Activated CD4-positive, alpha-beta T cell treated with anti-CD3 and anti-CD28 coated beads, Interleukin-2, Interleukin-4, amounts not matched to agents 100 ng/mL and 50 ng/mL, durations not matched to agents 16 hours and 8 hours (primary cell): Measurements from ENCODE around the gene DNAAF1.
"Not testable (repeated sequence)": the region's sequence is repeated elsewhere in the genome, so short reads cannot be mapped to it uniquely, and the experiment has no call there.

ENCODE experiments used
- DNase-seq: peaks from one replicate; pipeline ENCODE4 v3.0.0-alpha.2; 2020; ENCODE audit warnings: low spot score

Gene DNAAF1

GRCh38 chr16:84184775-84185174 is 39.7 kb downstream of the DNAAF1 start:
- no peak for DNase-seq

- DNase-seq, result peak; percentile 92
These were observed 41.8 kb downstream of the DNAAF1 start, which contains the start of gene TAF1C for GRCh38 chr16:84186685-84187437. Gene TAF1C (minus strand): TSS chr16:84187057. CDS start chr16:84184988, 2,069 bp downstream.

GRCh38 chr16:84190731-84191388 is 45.8 kb downstream of the DNAAF1 start, which contains the start of gene ADAD2:
Gene ADAD2 (plus strand): TSS chr16:84191157. CDS start chr16:84191231, 74 bp downstream.
- DNase-seq, result no peak

DNA sequence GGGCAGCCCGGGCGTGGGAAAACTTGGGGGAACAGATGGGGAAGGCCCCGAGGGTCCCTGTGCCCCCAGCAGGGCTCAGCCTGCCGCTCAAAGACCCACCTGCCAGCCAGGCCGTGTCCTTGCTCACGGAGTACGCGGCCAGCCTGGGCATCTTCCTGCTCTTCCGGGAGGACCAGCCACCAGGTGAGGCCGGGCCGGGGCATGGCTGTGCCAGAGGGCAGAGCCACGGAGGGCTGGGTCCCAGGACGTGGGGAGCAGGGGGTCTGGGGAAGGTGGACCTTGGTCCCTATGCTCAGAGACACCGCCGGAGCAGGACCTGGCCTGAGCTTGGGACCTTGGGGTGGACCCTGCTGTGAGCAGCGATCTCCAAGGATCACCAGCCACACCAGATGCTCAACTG is 46.4 kb downstream of the DNAAF1 start:
- no peak for DNase-seq

- DNase-seq, result no peak
These were observed 48.4 kb downstream of the DNAAF1 start for GRCh38 chr16:84193480-84193879.

DNA sequence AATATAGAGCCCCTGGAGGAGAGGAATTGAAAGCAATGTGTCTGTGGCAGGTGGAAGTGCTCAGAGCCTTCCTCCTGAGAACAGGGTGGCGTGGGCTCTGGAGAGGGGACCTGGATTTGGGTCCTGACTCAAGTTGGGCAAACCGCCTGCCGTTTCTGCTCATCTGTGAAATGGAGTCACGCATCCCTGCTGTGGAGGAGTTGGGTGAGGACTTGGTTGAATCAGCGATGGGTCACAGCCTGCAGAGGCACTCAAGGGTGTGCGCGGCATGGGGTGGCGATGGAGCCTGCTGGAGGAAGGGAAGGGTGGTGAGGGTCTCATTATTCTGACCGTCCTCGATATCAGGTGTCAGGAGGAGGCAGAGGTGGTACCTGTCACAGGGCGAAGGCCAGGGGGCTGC is 48.9 kb downstream of the DNAAF1 start:
- no peak for DNase-seq

DNA sequence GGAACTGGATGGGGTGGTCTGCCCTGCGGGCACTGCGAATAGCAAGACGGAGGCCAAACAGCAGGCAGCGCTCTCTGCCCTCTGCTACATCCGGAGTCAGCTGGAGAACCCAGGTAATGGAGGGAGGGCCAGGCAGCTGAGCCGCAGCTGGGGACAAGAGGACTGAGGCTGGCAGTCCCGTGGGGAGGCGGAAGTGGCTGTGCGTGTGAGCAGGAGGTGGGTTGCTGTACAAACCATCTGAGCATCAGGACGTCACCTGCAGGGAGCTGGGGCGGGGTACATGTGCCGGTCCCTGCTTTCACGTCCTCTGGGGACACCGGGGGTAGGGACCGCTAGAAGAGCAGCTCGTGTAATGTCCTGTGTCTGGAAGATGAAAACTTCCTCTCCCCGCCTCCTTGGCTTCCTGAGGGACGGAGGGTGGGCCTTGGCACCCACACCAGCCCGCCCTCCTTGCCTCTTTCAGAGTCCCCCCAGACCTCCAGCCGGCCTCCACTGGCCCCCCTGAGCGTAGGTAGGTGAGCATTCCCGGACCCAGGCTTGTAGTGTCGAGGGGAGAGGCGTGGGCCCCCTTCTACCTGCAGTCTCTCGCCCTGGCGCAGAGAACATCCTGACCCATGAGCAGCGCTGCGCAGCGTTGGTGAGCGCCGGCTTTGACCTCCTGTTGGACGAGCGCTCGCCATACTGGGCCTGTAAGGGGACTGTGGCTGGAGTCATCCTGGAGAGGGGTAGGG is 49.5 kb downstream of the DNAAF1 start:
- DNase-seq, result no peak

DNA sequence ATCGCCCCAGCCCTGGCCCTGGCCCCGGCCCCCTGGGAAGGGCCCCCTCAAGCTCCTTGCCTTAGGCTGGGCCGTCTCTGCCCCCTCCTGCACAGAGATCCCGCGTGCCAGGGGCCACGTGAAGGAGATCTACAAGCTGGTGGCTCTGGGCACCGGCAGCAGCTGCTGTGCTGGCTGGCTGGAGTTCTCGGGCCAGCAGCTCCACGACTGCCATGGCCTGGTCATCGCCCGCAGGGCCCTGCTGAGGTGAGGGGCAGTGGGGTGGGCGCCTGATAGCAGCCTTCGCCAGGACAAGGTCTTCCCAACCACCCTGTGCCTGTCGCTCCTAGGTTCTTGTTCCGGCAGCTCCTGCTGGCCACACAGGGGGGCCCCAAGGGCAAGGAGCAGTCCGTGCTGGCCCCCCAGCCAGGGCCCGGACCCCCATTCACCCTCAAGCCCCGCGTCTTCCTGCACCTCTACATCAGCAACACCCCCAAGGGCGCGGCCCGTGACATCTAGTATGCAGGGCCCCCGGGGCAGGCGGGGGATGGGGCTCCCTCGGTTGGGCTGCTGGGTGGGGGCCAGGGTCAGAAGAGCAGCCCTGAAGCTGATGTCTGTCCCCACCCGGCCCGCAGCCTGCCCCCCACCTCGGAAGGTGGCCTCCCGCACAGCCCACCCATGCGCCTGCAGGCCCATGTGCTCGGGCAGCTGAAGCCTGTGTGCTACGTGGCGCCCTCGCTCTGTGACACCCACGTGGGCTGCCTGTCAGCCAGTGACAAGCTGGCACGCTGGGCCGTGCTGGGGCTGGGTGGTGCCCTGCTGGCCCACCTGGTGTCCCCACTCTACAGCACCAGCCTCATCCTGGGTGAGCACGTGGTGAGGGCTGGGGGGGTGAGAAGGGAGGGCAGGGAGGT is 50.3 kb downstream of the DNAAF1 start:
- DNase-seq, result no peak

DNA sequence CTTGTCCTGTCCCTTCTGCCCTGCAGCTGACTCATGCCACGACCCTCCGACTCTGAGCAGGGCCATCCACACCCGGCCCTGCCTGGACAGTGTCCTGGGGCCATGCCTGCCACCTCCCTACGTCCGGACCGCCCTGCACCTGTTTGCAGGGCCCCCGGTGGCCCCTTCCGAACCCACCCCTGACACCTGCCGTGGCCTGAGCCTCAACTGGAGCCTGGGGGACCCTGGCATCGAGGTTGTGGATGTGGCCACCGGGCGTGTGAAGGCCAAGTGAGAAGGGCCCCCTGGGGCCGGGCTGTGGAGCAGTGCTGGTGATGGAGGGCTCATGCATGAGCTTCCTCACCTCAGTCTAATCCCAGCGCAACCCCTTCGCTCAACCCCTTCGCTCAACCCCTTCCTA is 51.0 kb downstream of the DNAAF1 start:
- no peak for DNase-seq

DNA sequence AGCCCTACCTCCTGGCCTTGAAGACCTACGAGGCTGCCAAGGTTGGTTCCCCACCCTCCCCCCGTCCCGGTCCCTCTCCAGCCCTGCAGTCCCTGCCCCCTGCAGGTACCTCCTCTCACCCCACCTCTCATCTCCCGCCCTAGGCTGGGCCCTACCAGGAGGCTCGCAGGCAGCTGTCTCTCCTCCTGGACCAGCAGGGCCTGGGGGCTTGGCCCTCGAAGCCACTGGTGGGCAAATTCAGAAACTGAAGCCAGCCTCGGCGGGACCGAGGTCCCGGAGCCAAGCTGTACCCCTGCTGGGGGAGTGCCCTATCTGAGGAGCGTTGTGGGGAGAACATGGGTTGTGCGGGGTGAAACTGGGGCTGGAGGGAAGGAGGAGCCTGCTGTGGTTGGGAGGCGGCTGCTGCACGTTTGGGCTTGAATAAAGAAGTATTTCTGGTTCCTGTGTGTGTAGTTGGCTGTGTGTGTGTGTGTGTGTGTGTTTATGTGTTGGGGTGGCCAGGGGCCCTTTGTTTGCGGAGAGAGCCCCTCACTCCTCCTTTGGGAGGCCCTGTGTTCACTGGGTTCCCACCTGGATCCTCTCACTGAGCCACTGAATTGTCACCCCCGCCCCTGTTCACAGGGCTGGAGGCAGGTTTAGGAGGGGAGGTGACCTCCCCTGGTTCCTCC is 51.8 kb downstream of the DNAAF1 start:
- DNase-seq, result no peak

- DNase-seq, result no peak
These were observed 52.5 kb downstream of the DNAAF1 start for GRCh38 chr16:84197466-84198128.

DNA sequence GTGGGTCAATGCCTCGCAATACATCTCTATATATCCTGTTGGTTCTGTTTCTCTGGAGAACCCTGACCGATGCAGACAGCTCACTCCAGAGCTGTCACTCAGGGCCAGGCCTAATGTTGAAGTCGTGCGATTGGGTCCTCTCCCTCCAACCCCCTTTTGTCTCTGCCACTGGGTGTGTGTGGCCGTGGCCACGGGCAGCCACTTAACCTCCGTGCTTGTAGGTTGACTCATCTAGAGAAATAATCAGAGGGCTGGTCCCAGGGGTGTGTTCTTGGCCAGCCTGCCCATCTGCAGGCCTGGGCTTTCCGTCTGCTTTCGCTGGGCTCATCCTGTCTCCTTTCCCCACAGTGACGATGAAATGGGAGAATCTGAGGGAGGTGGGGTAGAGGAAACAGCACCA is 53.3 kb downstream of the DNAAF1 start:
- no peak for DNase-seq

DNA sequence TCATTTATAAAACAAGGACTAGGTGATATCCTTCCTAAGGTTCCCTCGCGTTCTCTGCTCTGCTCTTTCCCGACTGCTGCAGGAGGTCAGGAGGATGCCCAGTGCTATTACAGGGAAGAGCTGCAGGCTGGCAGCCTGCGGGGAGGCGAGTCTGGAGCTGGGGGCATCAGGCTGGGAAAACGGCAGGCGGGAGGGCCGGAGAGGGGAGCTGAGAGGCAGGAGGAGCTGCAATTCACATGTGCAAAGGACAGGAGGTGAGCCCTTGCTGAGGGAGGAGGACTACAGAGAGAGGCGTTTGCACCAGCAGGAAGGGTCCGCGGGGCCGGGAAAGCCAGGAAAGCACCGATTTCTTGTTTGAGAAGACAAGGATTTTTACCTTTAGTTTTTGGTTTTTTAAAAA is 54.0 kb downstream of the DNAAF1 start:
- no peak for DNase-seq

DNA sequence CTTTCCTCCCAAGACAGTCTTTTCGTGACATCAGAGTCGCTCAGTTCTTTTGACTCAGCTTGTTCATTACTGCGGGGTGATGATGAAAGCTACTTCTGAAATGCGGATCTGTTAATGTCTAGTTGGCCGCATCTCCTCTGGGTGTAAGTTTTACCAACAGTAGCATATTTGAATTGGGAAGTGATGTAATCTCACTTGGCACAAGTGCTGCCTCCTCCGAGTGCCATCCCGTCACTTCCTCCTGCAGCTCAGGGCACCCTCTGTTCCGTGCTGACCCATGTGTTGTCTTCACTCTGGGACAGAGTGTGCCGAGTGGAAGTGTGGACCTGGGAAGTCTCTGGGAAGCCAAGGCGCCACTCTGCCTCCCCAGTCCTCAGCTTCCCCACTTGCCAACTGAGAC is 54.8 kb downstream of the DNAAF1 start:
- no peak for DNase-seq

DNA sequence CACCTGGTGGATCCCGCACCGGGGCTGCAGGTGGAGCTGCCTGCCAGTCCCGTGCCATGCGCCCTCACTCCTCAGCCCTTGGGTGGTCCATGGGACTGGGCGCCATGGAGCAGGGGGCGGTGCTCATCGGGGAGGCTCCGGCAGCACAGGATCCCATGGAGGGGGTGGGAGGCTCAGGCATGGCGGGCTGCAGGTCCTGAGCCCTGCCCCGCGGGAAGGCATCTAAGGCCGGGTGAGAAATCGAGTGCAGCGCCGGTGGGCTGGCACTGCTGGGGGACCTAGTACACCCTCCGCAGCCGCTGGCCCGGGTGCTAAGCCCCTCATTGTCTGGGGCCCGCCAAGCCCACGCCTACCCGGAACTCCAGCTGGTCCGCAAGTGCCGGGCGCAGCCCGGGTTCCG is 59.4 kb downstream of the DNAAF1 start:
- DNase-seq, result not testable (repeated sequence)

- DNase-seq, result not testable (repeated sequence)
These were observed 60.0 kb downstream of the DNAAF1 start for GRCh38 chr16:84205123-84205522.

DNA sequence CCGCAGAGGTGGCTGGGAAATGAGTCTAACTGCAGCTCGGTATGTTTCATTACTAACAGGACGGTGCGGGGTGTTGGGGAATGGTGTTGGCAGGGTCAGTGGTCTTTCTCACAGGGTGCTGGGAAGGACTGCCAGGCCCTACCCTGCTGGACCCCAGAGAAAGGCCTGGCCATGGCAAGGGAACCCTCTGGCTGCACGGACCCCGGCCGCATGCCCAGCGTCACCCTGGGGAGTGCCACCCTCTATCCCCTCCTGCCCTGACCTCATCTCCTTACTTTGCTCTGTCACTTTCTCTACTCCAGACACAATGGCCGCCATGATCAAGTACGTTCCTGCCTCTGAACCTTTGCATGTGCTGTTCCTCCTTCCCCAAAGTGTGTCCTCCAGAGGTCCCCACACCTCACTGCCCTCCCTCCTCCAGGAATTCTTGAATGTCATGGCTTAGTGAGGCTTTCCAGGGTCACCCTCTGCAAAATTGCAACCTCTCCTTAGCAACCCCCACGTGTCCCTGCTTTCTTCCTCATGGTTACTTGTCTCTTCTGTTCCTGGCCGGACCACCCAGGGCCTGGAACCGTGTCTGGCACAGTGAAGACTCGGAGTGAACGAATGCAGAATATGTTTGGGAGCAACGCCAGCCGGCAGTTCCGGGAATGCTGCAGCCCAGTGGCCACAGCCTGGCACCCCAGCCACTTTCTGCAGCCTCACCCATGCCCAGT is 61.0 kb downstream of the DNAAF1 start:
- DNase-seq, result no peak

GRCh38 chr16:84207251-84207650 is 62.1 kb downstream of the DNAAF1 start:
- no peak for DNase-seq

GRCh38 chr16:84207879-84208278 is 62.8 kb downstream of the DNAAF1 start:
- no peak for DNase-seq

DNA sequence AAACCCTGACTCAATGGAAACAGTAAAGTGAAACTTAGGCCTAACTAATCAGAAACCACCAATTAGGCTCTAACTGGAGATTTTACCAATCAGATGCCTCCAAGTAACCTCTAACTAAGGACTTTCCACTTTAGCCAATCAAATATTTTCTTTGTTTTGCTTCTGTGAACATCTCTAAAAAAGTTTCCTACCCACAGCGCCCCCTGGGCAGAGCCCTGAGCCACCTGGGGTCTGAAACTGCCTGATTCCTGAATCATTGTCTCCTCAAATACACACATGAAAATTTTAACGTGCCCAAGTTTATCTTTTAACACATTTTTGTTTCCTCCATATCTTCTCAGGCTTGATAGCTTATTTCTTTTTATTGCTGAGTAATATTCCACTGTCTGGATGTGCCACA is 64.9 kb downstream of the DNAAF1 start:
- no peak for DNase-seq
